Esophagus squamous epithelium (tissue), 5 donors: ENCODE data around the gene ARSI. TPM values are rescaled to one million over a fixed set of nuclear protein-coding genes. Genes with fewer than 3 reads are reported as not detected.

Experiments
- DNase-seq: peaks from one replicate; lab custom pipeline; 2025; lab: John Stamatoyannopoulos, UW
- H3K27ac ChIP-seq, 4 donors: fragments of 200-600 bp; sonication (generic); one replicate each; pipeline ENCODE4 v1.5.1; 2016 to 2019; ENCODE audit warnings: mild to moderate bottlenecking in 1 of 4
- H3K27me3 ChIP-seq, 4 donors: fragments of 200-600 bp; sonication (generic); 1 replicate in 3 of 4; 2 replicates in 1 of 4; pipeline versions ENCODE4 v1.5.1 to v1.6.0; 2017 to 2021; ENCODE audit warnings: antibody characterized with exemption in 1 of 4
- H3K36me3 ChIP-seq, 3 donors: fragments of 200-600 bp; sonication (generic); one replicate each; pipeline ENCODE4 v1.5.1; 2016 to 2019
- H3K4me1 ChIP-seq, 3 donors: fragments of 200-600 bp; sonication (generic); one replicate each; pipeline ENCODE4 v1.5.1; 2017 to 2019
- H3K4me3 ChIP-seq, 4 donors: fragments of 200-600 bp; sonication (generic); 1 replicate in 3 of 4; 2 replicates in 1 of 4; pipeline ENCODE4 v1.5.1; 2016 to 2019; ENCODE audit warnings: mild to moderate bottlenecking in 2 of 4, moderate library complexity in 1 of 4
- H3K9me3 ChIP-seq, 3 donors: fragments of 200-600 bp; sonication (generic); one replicate each; pipeline ENCODE4 v1.5.1; 2016 to 2019
- POLR2A ChIP-seq, 4 donors: fragments of 450-650 bp; IDR thresholded peaks; one replicate each; pipeline ENCODE4 v1.6.1; 2017; ENCODE audit warnings: antibody characterized with exemption in 4 of 4, mild to moderate bottlenecking in 4 of 4, moderate library complexity in 3 of 4
- WGBS, 2 donors: methylation state at CpG; one replicate each; pipeline ENCODE4 v1.1.5; 2018; 5-methylcytosine and 5-hydroxymethylcytosine counted together
- intact Hi-C: fragments of 100-400 bp; cut with DNase I; formaldehyde crosslinking; loops from one replicate; pipeline ENCODE4 v1.15.0; 2022
- total RNA-seq, 4 donors: library from RNA; depleted of rRNA; stranded (reverse); fragments of >200 nt; gene quantifications; one replicate each; pipeline ENCODE4 v1.1.0, GENCODE V29; 2016
- TF ChIP-seq, protein P1 (sequence below), 6 experiments: fragments of 450-650 bp in 4 of 6; fragments of 200-600 bp in 2 of 6; sonication (generic) in 2 of 6; IDR thresholded peaks; one replicate each; pipeline ENCODE4 v1.5.1; 2016 to 2019; ENCODE audit warnings: antibody characterized with exemption in 6 of 6, mild to moderate bottlenecking in 4 of 6, moderate library complexity in 4 of 6
- donor health status: DM: yes; HTN: yes; CAD: no.

Gene ARSI
- total RNA-seq, 4 donors from 2014 or later = 2.1 to 7.2 (median 5.1) TPM

DNA sequence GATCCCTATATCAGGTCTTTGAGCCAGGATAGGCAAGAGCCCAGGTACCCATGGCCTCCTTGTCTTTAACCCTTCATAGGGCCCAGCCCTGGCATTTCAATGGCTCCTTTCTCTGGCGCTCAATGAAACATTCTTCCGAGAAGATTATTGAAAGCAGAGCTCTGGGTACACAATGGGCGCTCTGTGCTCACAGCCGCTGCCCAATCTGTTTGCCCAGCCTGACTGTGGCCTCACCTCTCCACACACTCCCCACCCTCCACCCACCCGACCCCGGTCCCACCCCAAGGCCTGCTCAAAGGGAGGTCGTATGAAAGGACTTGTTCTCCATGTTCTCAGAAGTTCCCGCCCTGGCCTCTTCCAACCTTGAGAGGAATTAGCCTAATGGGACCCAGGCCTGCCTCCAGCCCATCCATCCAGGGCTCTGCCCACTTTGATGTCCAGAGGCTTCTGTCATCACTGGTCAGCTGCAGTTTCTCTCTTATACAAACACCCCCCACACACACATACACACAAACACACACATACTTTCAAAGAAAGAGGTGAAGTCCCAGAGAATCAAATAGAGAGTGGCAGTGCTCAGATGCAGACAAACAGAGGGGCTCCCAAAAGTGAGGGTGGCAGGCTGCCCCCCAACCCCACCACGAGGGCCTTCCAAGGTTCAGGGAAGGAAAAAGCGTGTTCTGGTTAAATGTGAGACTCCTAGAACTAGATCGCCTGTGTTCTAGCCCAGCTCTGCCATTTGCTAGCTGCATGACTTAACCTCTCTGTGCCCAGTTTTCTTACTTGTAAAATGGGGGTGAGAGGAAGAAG lies 5.1 kb upstream of the ARSI start:
- no peak overlapping the region for H3K4me3 ChIP-seq
- no peaks in the 10 kb centered on the region for H3K9me3 ChIP-seq
- no peaks in the 10 kb centered on the region for H3K36me3 ChIP-seq
- WGBS, 2 donors = 67 to 79% methylated on average over 7 to 11 of the region's 11 CpGs
- DNase-seq = no peak
- peaks cover 0 to 15% (median 0%) of the 10 kb centered on the region in 4 donors for H3K27me3 ChIP-seq
- no peak overlapping the region for H3K27ac ChIP-seq
- intact Hi-C loops = no loop called here
- no peak for TF ChIP-seq POLR2A (IDR thresholded peaks at IDR 0.05)
- TF ChIP-seq, protein P1, sequence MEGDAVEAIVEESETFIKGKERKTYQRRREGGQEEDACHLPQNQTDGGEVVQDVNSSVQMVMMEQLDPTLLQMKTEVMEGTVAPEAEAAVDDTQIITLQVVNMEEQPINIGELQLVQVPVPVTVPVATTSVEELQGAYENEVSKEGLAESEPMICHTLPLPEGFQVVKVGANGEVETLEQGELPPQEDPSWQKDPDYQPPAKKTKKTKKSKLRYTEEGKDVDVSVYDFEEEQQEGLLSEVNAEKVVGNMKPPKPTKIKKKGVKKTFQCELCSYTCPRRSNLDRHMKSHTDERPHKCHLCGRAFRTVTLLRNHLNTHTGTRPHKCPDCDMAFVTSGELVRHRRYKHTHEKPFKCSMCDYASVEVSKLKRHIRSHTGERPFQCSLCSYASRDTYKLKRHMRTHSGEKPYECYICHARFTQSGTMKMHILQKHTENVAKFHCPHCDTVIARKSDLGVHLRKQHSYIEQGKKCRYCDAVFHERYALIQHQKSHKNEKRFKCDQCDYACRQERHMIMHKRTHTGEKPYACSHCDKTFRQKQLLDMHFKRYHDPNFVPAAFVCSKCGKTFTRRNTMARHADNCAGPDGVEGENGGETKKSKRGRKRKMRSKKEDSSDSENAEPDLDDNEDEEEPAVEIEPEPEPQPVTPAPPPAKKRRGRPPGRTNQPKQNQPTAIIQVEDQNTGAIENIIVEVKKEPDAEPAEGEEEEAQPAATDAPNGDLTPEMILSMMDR (IDR thresholded peaks at IDR 0.05) = no peak
- H3K4me1 ChIP-seq = peaks cover 4 to 18% (median 7%) of the 10 kb centered on the region in 3 donors

DNA sequence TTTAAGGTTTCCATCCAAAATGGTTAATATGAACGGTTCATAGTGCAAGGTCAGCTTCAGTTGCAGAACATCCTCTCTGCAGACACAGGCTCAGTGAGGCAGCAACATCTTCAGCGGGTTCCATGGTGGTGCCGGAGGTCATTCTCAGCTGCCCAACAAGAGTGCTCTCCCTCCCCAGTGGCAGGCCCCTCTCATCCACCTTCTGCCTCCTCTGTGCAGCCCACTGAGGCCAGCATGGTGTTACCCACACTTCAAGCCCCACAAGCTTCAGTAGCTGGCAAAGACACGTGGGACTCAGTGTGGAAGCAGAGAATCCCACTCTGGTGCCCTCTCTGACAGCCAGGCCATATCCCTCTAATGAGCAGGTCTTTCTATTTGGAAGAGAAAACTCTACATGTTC lies 4.1 kb upstream of the ARSI start:
- intact Hi-C loops = no loop called here
- peaks cover 14 to 28% (median 15%) of the 10 kb centered on the region in 3 donors for H3K4me1 ChIP-seq
- H3K27me3 ChIP-seq = peaks cover 0 to 26% (median 0%) of the 10 kb centered on the region in 4 donors
- TF ChIP-seq, protein P1 (IDR thresholded peaks at IDR 0.05) = no peak
- TF ChIP-seq POLR2A (IDR thresholded peaks at IDR 0.05) = no peak
- H3K4me3 ChIP-seq = no peak overlapping the region
- WGBS, 2 donors = 86 to 91% methylated on average over 3 to 4 of the region's 4 CpGs
- no peak for DNase-seq
- H3K27ac ChIP-seq = no peak overlapping the region
- H3K9me3 ChIP-seq = no peaks in the 10 kb centered on the region
- H3K36me3 ChIP-seq = no peaks in the 10 kb centered on the region

DNA sequence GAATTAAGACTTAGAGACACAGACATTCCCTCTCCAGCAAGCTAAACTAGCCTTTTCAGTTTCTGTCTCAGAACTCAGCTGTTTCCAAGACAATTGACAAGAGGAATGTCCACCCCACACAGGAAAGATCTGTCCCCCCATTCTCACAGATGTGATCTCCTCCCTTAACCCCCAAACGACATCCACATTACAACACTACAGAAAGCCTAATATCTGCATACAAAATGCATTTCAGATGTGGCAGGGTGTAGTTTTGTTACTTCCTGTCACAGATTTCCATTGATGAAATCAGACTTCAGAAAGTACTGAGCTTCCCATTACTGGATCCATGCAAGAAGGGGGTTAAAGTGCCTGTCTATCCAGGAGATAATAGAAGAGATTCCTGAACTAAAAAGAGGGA lies 2.9 kb upstream of the ARSI start:
- TF ChIP-seq, protein P1 (IDR thresholded peaks at IDR 0.05) = no peak
- no peak for TF ChIP-seq POLR2A (IDR thresholded peaks at IDR 0.05)
- Histone ChIP-seq H3K4me3 (no peak overlapping the region), H3K4me1 (peaks cover 23 to 40% (median 27%) of the 10 kb centered on the region in 3 donors), H3K36me3 (no peaks in the 10 kb centered on the region), H3K27me3 (peaks cover 0 to 38% (median 0%) of the 10 kb centered on the region in 4 donors), H3K9me3 (no peaks in the 10 kb centered on the region), H3K27ac (peak overlapping the region in 1 of 4 donors; percentile 28)
- 44 to 56% methylated on average over 1 of the region's 1 CpG for WGBS, 2 donors
- intact Hi-C loops = no loop called here
- DNase-seq = no peak

DNA sequence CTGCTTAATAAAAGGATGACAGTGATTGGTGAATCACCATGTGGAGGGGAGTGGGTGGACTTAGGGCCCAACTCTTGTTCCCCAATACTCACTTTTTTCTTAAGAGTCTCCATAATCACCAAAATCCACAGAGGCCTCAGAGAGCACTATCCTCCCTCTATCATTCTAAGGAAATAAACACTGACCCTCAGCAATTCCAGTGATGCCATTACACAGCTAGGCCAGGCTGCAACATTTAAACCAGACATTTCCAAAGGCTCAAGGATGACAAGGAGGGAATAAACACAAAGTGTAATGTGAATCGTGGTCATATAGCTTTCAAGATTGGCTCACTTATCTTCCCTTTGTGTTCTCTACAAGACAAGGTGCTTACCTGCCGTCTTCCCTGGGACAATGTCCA lies 2.4 kb upstream of the ARSI start:
- H3K4me1 ChIP-seq = peaks cover 26 to 45% (median 32%) of the 10 kb centered on the region in 3 donors

More for the DNA sequence above, 2.4 kb upstream of the ARSI start:
- DNase-seq = no peak
- TF ChIP-seq, protein P1 (IDR thresholded peaks at IDR 0.05) = no peak
- no peak for TF ChIP-seq POLR2A (IDR thresholded peaks at IDR 0.05)
- WGBS, 2 donors = 49 to 78% methylated on average over 2 of the region's 2 CpGs
- no peak overlapping the region for H3K4me3 ChIP-seq
- no peaks in the 10 kb centered on the region for H3K9me3 ChIP-seq
- peaks cover 0 to 38% (median 0%) of the 10 kb centered on the region in 4 donors for H3K27me3 ChIP-seq
- H3K27ac ChIP-seq = peak overlapping the region in 2 of 4 donors; percentile 28 to 49
- intact Hi-C loops = no loop called here
- no peaks in the 10 kb centered on the region for H3K36me3 ChIP-seq
